GM19240 (cell line): ENCODE results near the gene ACAN.
"Not testable (repeated sequence)": the region's sequence is repeated elsewhere in the genome, so short reads cannot be mapped to it uniquely, and the experiment has no call there.

Source experiments
- DNase-seq: peaks from one replicate; pipeline ENCODE4 v3.0.0; 2011; ENCODE audit warnings: low spot score; ENCODE audit not compliant: insufficient read length

The ACAN gene

DNA sequence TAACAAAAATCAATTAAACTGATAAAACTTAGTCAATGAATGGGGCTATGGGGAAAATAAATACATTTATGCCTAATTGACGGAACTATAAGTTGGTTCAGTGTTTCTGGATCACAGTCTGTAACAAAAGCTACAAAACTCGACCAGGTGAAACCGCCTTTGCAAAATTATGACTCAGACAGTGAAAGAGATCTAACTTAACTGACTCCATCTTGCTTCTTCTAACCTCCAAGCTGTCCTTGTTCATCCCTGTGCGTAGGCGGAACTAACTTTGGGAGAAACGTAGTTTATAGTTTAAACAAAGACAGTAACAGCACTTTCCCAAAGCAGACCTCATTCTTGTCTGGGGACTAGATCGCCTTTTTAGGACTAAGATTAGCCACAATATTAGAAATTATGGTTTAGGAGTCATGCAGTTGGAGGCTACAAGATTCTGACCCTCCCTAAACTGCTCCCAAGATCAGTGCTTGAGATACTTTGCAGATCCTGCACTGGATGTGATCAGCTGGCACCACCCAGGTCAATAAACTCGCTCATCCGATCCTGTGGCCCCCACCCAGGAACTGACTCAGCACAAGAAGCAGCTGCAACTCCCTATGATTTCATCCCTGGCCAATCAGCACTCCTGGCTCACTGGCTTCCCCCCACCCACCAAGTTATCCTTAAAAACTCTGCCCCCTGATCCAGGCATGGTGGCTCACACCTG lies 117.1 kb downstream of the ACAN start:
- DNase-seq: no peak

DNA sequence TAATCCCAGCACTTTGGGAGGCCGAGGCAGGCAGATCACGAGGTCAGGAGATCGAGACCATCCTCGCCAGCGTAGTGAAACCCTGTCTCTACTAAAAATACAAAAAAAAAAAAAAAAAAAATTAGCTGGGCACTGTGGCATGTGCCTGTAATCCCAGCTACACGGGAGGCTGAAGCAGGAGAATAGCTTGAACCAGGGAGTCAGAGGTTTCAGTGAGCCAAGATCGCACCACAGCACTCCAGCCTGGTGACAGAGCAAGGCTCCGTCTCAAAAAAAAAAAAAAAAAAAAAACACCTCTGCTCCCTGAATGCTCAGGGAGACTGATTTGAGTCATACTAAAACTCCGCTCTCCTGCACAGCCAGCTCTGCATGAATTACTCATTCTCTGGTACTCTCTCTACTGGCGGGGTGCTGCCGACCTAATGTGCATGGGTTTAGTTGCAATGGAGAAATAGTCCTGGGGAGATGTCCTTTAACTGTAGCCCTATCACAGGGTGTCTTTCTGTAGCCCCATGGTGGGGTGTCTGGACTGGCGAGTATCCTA lies 117.7 kb downstream of the ACAN start:
- DNase-seq: not testable (repeated sequence)
